GM18502 (cell line): ENCODE measurements around the gene OSBPL5.
"Not testable (repeated sequence)": the region's sequence is repeated elsewhere in the genome, so short reads cannot be mapped to it uniquely, and the experiment has no call there.

Experiments
- ATAC-seq: cut with Tn5 transposase; IDR thresholded peaks from one replicate; pipeline ENCODE4 v1.9.1; 2021; ENCODE audit warnings: mild to moderate bottlenecking; ENCODE audit not compliant: unreplicated experiment, poor library complexity

The OSBPL5 gene

DNA sequence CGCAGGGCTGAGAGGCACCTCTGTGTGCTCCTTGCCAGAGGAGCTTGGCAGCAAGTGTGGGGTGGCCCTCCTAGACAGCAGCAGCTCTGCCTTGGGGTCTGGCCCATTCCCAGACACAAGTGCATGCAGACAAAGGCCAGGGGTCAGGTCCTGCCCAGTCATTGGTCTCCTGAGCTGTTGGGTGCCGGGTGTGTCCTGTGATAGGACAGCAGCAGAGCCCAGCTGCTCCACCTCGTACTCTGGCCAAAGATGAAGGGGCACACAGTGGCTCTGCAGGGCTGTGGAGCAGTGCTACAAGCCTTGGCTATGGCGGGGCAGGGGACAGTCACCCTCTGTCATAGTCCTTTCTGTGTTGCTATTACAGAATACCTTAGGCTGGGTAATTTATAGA, 17.3 kb upstream of the OSBPL5 start:
- no peak for ATAC-seq

DNA sequence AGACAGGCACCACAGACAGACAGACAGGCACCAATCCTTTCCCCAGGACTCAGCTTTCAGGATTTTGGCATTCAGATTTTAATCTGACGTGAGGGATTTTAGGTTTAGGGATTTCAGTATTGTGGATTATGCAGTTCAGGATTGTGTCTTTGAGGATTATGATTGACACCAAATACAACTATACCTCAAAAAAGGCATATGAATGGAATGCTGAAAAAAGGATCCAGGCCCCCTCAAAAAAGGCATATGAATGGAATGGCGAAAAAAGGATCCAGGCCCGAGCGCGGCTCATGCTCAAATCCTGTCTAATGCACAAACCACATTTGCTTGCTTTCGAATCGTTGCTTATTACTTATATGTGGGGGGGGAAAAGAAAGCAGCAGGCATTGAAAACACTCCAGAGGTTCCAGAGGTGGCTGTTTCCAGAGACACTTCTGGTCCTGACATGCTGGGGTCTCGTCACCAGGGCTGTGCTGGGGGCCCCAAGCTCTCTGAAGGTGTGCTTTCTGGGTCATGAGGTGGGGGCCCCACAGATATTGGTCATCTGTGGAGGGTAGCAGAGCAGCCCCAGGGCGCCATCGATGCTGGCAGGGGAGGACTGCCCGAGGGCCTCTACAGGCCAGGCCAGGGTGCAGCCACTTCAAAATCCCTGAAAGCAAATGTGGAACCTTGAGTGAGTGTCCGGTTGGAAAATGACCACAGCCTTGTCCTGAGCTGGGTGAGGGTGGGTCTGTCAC, 16.8 kb upstream of the OSBPL5 start:
- ATAC-seq = no peak

DNA sequence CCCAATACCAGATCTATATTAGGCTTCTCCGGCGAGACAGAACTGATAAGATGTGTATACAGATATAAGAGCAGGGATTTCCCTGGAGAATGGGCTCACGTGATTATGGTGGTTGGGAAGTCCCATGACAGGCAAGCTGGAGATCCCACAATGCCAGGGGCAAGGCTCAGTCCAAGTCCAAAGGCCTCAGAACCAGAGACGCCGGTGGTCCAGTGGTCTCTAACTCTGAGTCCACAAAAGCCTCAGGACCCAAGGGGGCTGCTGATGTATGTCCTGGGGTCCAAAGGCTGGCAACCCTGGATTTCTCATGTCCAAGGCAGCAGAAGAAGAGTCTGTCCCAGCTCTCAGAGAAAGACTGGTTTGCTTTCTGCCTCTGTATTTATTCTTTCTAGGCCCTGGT, 15.8 kb upstream of the OSBPL5 start:
- ATAC-seq = no peak

GRCh38 chr11:3178349-3178748, 13.2 kb upstream of the OSBPL5 start:
- no peak for ATAC-seq

DNA sequence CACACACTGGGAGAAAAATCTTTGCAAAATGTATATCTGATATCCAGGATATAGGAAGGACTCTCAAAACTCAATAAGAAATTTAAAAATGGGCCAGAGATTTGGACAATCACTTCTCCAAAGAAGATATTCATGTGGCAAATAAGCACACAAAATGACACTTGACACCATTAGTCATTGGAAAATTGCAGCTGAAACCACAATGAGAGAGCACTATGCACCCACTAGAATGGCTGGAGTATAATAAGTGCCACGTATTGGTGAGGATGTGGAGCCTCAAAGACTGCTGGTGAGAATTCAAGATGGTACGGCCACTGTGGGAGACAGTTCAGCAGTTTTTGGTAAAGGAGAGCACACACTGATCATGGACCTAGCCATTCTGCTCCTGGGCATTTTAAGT, 12.8 kb upstream of the OSBPL5 start:
- ATAC-seq = no peak

GRCh38 chr11:3176487-3176886, 11.4 kb upstream of the OSBPL5 start:
- ATAC-seq = no peak

DNA sequence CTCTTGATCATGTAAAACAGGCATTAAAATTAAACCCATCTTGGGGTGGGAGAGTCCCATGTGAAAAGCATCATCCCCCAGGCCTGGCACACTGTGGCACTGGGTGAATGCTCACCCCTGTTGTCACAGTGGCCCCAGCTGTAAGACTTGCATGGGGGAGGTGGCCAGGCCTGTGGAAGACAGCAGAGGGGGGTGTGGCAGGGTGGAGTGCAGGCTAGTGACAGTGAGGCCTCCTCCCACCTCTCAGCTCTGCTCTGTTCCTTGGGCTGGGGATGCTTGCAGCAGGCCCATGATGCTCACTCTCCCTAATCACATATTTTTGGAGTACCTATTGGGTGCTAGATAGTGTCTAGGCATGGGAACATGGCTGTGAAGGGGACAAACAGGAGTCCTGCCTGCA, 10.1 kb upstream of the OSBPL5 start:
- ATAC-seq = no peak

DNA sequence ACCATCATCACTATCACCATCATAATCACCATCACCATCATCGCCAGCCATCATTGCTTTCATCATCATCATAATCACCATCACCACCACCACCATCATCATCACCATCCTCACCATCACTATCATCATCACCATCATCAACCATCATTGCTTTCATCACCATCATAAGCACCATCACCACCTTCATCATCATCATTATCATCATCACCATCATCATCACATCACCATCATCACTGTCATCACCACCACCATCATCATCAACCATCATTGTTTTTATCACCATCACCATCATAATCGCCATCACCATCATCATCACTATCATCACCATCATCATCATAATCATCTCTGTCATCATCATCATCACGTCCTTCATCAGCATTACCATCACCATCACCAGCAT, 9.3 kb upstream of the OSBPL5 start:
- no peak for ATAC-seq

DNA sequence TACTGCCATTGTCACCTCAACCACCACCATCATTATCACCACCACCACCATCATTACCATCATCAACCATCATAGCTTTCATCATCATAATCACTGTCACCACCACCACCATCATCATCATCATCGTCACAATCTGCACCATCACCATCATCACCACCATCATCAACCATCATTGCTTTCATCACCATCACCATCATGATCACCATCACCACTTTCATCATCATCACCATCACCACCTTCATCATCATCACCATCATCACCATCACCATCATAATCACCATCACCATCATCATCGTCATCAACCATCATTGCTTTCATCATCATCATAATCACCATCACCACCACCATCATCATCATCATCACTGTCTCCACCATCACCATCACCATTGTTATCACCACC, 8.7 kb upstream of the OSBPL5 start:
- no peak for ATAC-seq

DNA sequence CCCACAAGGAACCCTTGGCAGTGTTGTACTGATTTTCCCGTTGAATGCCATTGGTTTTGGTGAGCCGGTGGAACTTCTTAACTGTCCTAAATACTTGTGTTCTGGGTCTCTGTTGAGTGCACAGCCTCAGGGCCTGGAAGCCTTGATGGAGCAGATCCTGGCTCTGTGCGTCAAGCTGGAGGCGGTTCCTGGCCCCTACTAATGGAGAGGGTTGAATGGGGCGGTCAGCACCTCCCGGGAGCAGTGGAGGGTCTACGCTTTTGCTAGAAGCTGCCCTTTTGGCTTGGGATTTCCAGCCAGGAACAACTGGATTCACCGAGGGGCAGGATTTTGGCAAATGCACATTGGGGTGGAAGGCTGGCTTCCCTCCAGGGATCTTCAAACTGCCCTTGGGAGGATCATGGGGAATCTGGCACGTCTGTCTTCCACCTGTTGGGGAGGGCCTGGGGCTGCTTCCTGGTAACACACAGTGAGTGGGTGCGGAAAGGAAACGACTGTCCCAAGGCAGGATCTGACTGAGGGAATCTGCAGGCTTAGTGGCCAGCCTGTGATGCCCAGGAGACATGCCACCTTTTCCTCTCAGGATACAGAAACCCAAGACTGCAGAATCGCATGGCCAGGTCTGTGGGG, 6.9 kb upstream of the OSBPL5 start:
- no peak for ATAC-seq

- no peak for ATAC-seq
Measured at GRCh38 chr11:3170756-3171650, 5.9 kb upstream of the OSBPL5 start.

DNA sequence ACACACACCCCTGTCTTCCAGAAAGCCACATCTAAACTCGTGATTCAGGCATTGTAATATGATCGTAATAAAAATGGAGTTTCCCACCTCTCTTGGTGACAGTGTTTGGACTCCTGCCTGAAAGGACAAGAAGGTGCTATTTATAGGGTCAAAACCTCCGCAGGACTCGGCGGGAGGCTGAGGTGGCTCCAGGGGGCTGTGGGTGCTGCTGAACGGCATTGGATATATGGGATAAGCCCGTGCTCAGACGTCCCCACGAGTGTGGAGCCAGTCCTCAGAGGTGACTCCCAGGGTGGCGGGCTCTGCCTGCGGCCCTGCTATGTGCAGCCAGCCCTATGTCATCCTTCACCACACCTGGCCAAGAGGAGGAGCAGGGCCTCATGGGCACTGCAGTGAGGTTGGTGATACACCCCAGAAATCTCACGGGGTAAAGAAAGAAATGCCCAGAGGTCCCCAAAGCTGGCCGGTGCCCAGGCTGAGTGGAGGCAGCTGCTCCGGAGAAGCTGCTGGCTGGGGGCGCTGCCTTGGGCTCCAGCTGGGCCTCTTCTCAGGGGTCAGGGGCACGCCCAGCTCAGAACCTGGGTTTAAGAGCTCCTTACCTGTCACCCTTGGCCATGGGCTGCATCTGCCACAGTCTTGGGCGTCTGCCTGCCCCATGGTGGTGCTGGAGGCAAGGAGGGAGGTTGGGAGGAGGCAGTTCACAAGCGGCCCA, 5.1 kb upstream of the OSBPL5 start:
- ATAC-seq = no peak

GRCh38 chr11:3169255-3170043, 4.3 kb upstream of the OSBPL5 start:
- ATAC-seq = no peak

DNA sequence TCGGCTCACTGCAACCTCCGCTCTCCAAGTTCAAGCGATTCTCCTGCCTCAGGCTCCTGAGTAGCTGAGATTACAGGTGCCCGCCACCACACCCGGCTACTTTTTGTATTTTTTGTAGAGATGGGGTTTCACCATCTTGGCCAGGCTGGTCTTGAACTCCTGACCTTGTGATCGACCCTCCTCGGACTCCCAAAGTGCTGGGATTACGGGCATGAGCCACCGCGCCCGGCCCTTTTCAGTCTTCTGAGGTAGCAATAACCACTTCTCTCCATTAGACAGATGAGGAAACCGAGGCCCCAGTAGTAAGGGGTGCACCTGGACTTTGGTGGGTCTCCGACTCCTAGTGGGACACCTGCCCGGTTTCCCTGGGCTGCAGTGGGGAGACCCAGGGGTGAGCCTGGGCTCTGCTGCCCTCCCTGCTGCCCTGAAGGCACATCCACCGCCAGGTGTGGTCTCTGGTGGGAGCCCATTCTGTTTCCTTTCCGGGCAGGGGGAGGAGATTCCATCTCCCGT, 3.7 kb upstream of the OSBPL5 start:
- not testable (repeated sequence) for ATAC-seq

- ATAC-seq = no peak
Measured at GRCh38 chr11:3167143-3168119, 2.3 kb upstream of the OSBPL5 start.

DNA sequence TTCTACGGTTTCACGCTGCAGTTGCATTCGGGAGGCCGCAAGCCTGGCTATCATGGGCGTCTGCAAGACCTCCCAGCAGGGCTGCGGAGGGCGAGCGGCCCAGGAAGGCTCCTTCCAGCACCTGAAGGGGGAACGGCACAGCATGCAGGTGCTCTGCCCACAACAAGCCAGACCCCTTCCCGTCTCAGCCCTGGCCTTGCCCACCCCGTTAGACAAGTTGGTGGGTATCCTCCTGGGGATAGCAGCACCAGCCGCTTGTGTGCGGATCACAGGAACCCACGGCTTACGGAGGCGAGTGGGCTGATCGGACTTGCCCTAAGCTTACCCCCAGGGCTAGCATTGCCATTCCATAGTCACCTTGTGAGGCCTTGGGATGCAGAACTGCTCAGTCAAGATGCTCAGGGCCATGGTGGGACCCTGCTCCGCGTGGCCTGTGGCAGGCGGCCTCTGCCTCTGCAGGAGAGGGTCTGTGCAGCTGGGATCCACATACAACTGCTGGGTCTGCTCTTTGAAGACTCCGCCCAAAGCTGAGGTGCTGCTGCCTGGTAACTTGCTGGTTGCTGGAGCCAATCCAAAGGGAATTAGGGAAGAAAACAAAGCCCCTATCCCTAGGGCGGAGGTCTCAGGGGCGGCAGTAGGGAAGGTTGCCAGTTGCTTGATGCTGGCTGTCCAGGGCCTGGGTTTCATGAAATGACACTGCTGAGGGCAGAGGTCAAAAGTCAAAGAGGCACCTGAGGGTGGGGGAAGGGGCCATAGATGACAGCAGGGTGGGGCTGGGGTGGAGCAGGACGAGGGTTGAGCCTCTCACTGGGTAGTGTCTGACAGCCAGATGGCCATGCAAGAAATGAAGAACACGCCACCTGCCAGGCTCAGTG, 1.4 kb upstream of the OSBPL5 start:
- ATAC-seq = no peak

GRCh38 chr11:3165916-3166267, 782 bp upstream of the OSBPL5 start:
- ATAC-seq = no peak
